ENCODE results near the gene SCRG1. TPM values are rescaled to one million over a fixed set of nuclear protein-coding genes. Genes with fewer than 3 reads are reported as not detected.
A peak's percentile ranks its signal among the peaks of the same experiment; 100 is the strongest.

Gene SCRG1
- total RNA-seq, 6 donors from 2014 or later, result 0.09 to 0.27 TPM; not detected in 4

GRCh38 chr4:173371292-173372192, 27.4 kb downstream of the SCRG1 start:
- ATAC-seq (ENCODE audit: low FRiP score in 2 of 2) (peak in 1 of 2 donors; percentile 56), DNase-seq (peak; percentile 55 to 91)
- WGBS, 2 donors, result 1% methylated on average over 32 to 53 of the region's 68 CpGs
- Histone ChIP-seq H3K27me3 (no peaks in the 10 kb centered on the region), H3K9me3 (no peaks in the 10 kb centered on the region), H3K4me3 (peak overlapping the region; percentile 73 to 94 (median 90)), H3K27ac (peak overlapping the region; percentile 90 to 97 (median 92)), H3K36me3 (peaks cover 0 to 3% (median 0%) of the 10 kb centered on the region in 4 donors), H3K4me1 (peaks cover 8 to 31% (median 17%) of the 10 kb centered on the region in 4 donors)
- TF ChIP-seq POLR2A (IDR thresholded peaks at IDR 0.05) (peak in 2 of 4 donors; percentile 23 to 54), EP300 (IDR thresholded peaks at IDR 0.05) (no peak), POLR2AphosphoS5 (IDR thresholded peaks at IDR 0.05) (peak in 1 of 2 donors; percentile 46), CTCF (IDR thresholded peaks at IDR 0.05) (peak in 1 of 6 experiments; percentile 10)

- peaks cover 0 to 3% (median 0%) of the 10 kb centered on the region in 4 donors for H3K36me3 ChIP-seq
- H3K27me3 ChIP-seq, result no peaks in the 10 kb centered on the region
- H3K27ac ChIP-seq, result peak within 1 kb of the TSS; percentile 90 to 97 (median 92)
- ATAC-seq (ENCODE audit: low FRiP score in 2 of 2) (peak; percentile 97 to 100), DNase-seq (peak; percentile 96 to 98)
- 0 to 1% methylated on average over 42 to 43 of the region's 72 CpGs for WGBS, 2 donors
- H3K4me3 ChIP-seq, result peak within 1 kb of the TSS; percentile 73 to 94 (median 90)
- no peaks in the 10 kb centered on the region for H3K9me3 ChIP-seq
- TF ChIP-seq EP300 (IDR thresholded peaks at IDR 0.05), result no peak
- TF ChIP-seq CTCF (IDR thresholded peaks at IDR 0.05), result peak in 2 of 6 experiments; percentile 8 to 12
- TF ChIP-seq POLR2AphosphoS5 (IDR thresholded peaks at IDR 0.05), result peak; percentile 89 to 99
- peak; percentile 70 to 99 (median 88) for TF ChIP-seq POLR2A (IDR thresholded peaks at IDR 0.05)
- peaks cover 8 to 31% (median 16%) of the 10 kb centered on the region in 4 donors for H3K4me1 ChIP-seq
These were observed 28.2 kb downstream of the SCRG1 start, which contains the start of gene SAP30 for GRCh38 chr4:173370477-173371291. Gene SAP30 (plus strand): TSS chr4:173370954. CDS start chr4:173371183, 229 bp downstream.

GRCh38 chr4:173370130-173370476, 28.8 kb downstream of the SCRG1 start:
- peak; percentile 3 to 12 for ATAC-seq (ENCODE audit: low FRiP score in 2 of 2)
- 1% methylated on average over 13 to 14 of the region's 14 CpGs for WGBS, 2 donors
- no peaks in the 10 kb centered on the region for H3K27me3 ChIP-seq
- peak overlapping the region; percentile 90 to 97 (median 92) for H3K27ac ChIP-seq
- no peak for TF ChIP-seq POLR2AphosphoS5 (IDR thresholded peaks at IDR 0.05)
- no peak for TF ChIP-seq EP300 (IDR thresholded peaks at IDR 0.05)
- no peak for TF ChIP-seq POLR2A (IDR thresholded peaks at IDR 0.05)
- no peak for TF ChIP-seq CTCF (IDR thresholded peaks at IDR 0.05)
- DNase-seq, result peak in 1 of 2 donors; percentile 44
- no peaks in the 10 kb centered on the region for H3K9me3 ChIP-seq
- peak overlapping the region; percentile 51 to 94 (median 90) for H3K4me3 ChIP-seq
- H3K4me1 ChIP-seq, result peaks cover 8 to 31% (median 16%) of the 10 kb centered on the region in 4 donors
- H3K36me3 ChIP-seq, result peaks cover 0 to 3% (median 0%) of the 10 kb centered on the region in 4 donors

GRCh38 chr4:173367946-173368345, 31.0 kb downstream of the SCRG1 start:
- WGBS, 2 donors, result 62 to 69% methylated on average over 4 of the region's 4 CpGs
- Histone ChIP-seq H3K27ac (no peak overlapping the region), H3K4me1 (peaks cover 7 to 22% (median 14%) of the 10 kb centered on the region in 4 donors), H3K4me3 (no peak overlapping the region), H3K9me3 (no peaks in the 10 kb centered on the region), H3K36me3 (no peaks in the 10 kb centered on the region), H3K27me3 (no peaks in the 10 kb centered on the region)
- DNase-seq, result no peak
- no peak for ATAC-seq (ENCODE audit: low FRiP score in 2 of 2)
- no peak for TF ChIP-seq CTCF (IDR thresholded peaks at IDR 0.05)

All from upper lobe of left lung (tissue), 6 donors.